ENCODE measurements around the gene NPC1.
"Not testable (repeated sequence)": the region's sequence is repeated elsewhere in the genome, so short reads cannot be mapped to it uniquely, and the experiment has no call there.

NPC1 gene

GRCh38 chr18:23609390-23610023 lies 23.2 kb upstream of the NPC1 start:
- no peak for DNase-seq (ENCODE audit: low read depth in 3 of 3)

- no peak for DNase-seq (ENCODE audit: low read depth in 3 of 3)
These were observed 21.9 kb upstream of the NPC1 start for GRCh38 chr18:23608211-23608610.

- DNase-seq (ENCODE audit: low read depth in 3 of 3), result no peak
These were observed 19.6 kb upstream of the NPC1 start for GRCh38 chr18:23605941-23606340.

- no peak for DNase-seq (ENCODE audit: low read depth in 3 of 3)
These were observed 13.5 kb upstream of the NPC1 start for GRCh38 chr18:23599809-23600208.

- no peak for DNase-seq (ENCODE audit: low read depth in 3 of 3)
These were observed 9.9 kb upstream of the NPC1 start for GRCh38 chr18:23596183-23596582.

GRCh38 chr18:23595591-23595990 lies 9.3 kb upstream of the NPC1 start:
- DNase-seq (ENCODE audit: low read depth in 3 of 3), result no peak

GRCh38 chr18:23593720-23594119 lies 7.4 kb upstream of the NPC1 start:
- DNase-seq (ENCODE audit: low read depth in 3 of 3), result no peak

- no peak for DNase-seq (ENCODE audit: low read depth in 3 of 3)
These were observed 6.6 kb upstream of the NPC1 start for GRCh38 chr18:23592911-23593310.

- DNase-seq (ENCODE audit: low read depth in 3 of 3), result no peak
These were observed 4.7 kb upstream of the NPC1 start for GRCh38 chr18:23591011-23591410.

- no peak for DNase-seq (ENCODE audit: low read depth in 3 of 3)
These were observed 2.7 kb upstream of the NPC1 start for GRCh38 chr18:23588836-23589560.

- no peak for DNase-seq (ENCODE audit: low read depth in 3 of 3)
These were observed 925 bp upstream of the NPC1 start for GRCh38 chr18:23587220-23587642.

- DNase-seq (ENCODE audit: low read depth in 3 of 3), result no peak
These were observed 433 bp downstream of the NPC1 start for GRCh38 chr18:23585897-23586248.

- DNase-seq (ENCODE audit: low read depth in 3 of 3), result no peak
These were observed 1.1 kb downstream of the NPC1 start for GRCh38 chr18:23585007-23585871.

GRCh38 chr18:23584019-23584983 lies 2.0 kb downstream of the NPC1 start:
- no peak for DNase-seq (ENCODE audit: low read depth in 3 of 3)

- no peak for DNase-seq (ENCODE audit: low read depth in 3 of 3)
These were observed 3.0 kb downstream of the NPC1 start for GRCh38 chr18:23583071-23583865.

GRCh38 chr18:23580677-23581367 lies 5.5 kb downstream of the NPC1 start:
- no peak for DNase-seq (ENCODE audit: low read depth in 3 of 3)

GRCh38 chr18:23578891-23579653 lies 7.2 kb downstream of the NPC1 start:
- DNase-seq (ENCODE audit: low read depth in 3 of 3), result no peak

- no peak for DNase-seq (ENCODE audit: low read depth in 3 of 3)
These were observed 8.1 kb downstream of the NPC1 start for GRCh38 chr18:23578067-23578701.

- DNase-seq (ENCODE audit: low read depth in 3 of 3), result not testable (repeated sequence)
These were observed 8.8 kb downstream of the NPC1 start for GRCh38 chr18:23577521-23577920.

Measured in stimulated activated CD4-positive, alpha-beta T cell treated with anti-CD3 and anti-CD28 coated beads, TNF-alpha, amount 100 ng/mL, for 24 hours (primary cell).